GM13976 (cell line): ENCODE data around the gene LILRB1.
A peak's percentile ranks its signal among the peaks of the same experiment; 100 is the strongest.
"Not testable (repeated sequence)": the region's sequence is repeated elsewhere in the genome, so short reads cannot be mapped to it uniquely, and the experiment has no call there.

Experiments
- DNase-seq: peaks from one replicate; pipeline ENCODE4 v3.0.0; 2012; ENCODE audit warnings: low spot score
- CTCF ChIP-seq: IDR thresholded peaks from 2 replicates; pipeline ENCODE4 v1.5.1; 2012; ENCODE audit warnings: borderline replicate concordance, mild to moderate bottlenecking; ENCODE audit not compliant: insufficient read depth; ENCODE audit errors: extremely low read depth, missing control alignments, control extremely low read depth
- in situ Hi-C: fragments of 300-500 bp; cut with MboI; formaldehyde crosslinking; loops from one replicate; pipeline ENCODE4 v1.12.0; 2022; ENCODE audit warnings: low sequenced_read_pairs, mixed read lengths, inconsistent platforms; ENCODE audit not compliant: unreplicated experiment

LILRB1 gene

GRCh38 chr19:54626757-54627156 is 3.5 kb upstream of the LILRB1 start:
- no peak for TF ChIP-seq CTCF
- no peak for DNase-seq
- in situ Hi-C loops = no loop called here

- in situ Hi-C loops, DNase-seq: not testable (repeated sequence)
Measured at GRCh38 chr19:54627912-54628311, 2.4 kb upstream of the LILRB1 start.

DNA sequence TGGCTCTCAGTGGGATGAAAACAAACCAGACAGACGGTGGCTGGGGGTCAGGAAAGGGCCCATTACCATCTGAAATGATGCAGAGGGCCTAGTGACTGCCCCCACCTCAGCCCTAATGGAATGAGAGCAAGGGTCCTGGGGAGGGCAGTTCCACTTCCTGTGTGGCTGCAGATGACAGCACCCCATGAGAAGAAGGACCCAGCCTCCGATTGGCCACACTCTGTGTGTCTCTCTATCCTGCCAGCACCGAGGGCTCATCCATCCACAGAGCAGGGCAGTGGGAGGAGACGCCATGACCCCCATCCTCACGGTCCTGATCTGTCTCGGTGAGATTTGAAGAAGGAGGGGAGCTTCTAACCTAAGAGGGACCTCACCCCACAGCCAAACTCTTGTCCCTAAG is 498 bp downstream of the LILRB1 start:
- TF ChIP-seq CTCF = no peak
- in situ Hi-C loops = no loop called here
- no peak for DNase-seq

- DNase-seq, in situ Hi-C loops: not testable (repeated sequence)
Measured at GRCh38 chr19:54631489-54632337, 1.4 kb downstream of the LILRB1 start.

DNA sequence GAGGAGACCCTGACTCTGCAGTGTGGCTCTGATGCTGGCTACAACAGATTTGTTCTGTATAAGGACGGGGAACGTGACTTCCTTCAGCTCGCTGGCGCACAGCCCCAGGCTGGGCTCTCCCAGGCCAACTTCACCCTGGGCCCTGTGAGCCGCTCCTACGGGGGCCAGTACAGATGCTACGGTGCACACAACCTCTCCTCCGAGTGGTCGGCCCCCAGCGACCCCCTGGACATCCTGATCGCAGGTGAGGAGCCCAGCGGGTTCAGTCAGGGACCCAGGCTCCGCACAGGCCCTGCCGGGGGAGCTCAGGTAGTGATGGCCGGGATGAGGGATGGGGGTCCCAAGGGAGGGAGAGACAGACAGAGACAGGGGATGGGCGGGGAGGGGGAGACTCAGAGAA is 2.2 kb downstream of the LILRB1 start:
- in situ Hi-C loops, DNase-seq: not testable (repeated sequence)

DNA sequence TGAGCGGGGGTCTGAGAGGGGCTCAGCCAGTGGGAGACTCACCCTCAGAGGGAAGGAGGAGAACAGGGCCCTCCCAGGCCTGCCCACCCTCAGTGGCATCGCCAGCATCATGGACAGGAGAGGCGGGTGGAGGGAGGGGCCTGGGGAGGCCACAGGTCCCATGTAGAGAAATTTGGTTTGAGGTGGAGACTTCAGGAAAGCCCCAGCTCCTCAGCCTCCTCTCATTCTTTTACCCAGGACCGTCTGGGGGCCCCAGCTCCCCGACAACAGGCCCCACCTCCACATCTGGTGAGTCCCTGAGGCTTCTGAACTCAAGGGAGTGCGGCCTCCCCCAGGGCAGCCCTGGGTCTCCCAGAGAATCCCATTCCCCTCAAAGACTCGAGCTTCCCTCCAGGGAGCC is 3.1 kb downstream of the LILRB1 start:
- TF ChIP-seq CTCF = no peak
- DNase-seq = peak; percentile 66
- in situ Hi-C loops = no loop called here

GRCh38 chr19:54636081-54636480 is 5.8 kb downstream of the LILRB1 start:
- DNase-seq, in situ Hi-C loops: not testable (repeated sequence)

DNA sequence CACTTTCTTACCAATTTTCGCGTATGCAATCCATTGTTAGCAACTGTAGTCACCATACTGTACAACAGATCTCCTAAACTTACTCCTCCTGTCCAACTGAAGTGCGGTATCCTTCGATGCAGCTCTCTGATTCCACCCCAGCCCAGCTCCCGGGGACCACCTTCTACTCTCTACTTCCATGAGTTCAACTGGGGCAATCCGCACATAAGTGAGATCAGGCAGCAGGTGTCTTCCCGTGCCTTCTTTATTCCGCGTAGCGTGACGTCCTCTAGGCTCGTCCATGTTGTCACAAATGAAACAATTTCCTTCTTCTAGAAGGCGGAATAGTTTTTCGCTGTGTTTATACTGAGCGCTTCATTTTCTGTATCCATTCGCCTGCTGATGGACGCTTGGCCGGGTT is 8.4 kb downstream of the LILRB1 start:
- in situ Hi-C loops = no loop called here
- TF ChIP-seq CTCF = no peak
- no peak for DNase-seq

DNA sequence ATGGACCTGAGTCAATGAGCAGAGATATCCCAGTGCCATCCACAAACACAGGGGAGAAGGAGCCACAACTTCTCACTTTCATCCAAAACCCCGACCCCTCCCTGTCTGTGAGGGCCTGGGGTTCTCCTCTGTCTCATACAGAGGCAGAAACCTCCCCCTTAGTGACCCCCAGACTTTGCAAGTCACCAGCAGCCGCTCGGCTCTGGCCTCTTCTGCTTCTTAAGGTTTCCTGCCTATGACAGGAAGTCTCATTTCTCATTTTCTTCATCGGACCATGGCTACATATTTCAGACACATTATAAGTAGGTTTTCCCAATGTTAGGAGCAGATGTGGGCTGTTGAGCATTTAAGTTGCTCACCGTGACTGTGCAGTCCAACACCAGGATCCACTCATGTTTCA is 12.7 kb downstream of the LILRB1 start:
- DNase-seq, in situ Hi-C loops: not testable (repeated sequence)

GRCh38 chr19:54643583-54643982 is 13.3 kb downstream of the LILRB1 start:
- in situ Hi-C loops, DNase-seq: not testable (repeated sequence)
